ENCODE measurements around the gene ANGPTL7. TPM values are rescaled to one million over a fixed set of nuclear protein-coding genes. Genes with fewer than 3 reads are reported as not detected.

Gene ANGPTL7
- total and polyA plus RNA-seq, 2 of the 8 experiments (the other 6 are each of a cell fraction or from before 2014, with no cell fraction given), result not detected

DNA sequence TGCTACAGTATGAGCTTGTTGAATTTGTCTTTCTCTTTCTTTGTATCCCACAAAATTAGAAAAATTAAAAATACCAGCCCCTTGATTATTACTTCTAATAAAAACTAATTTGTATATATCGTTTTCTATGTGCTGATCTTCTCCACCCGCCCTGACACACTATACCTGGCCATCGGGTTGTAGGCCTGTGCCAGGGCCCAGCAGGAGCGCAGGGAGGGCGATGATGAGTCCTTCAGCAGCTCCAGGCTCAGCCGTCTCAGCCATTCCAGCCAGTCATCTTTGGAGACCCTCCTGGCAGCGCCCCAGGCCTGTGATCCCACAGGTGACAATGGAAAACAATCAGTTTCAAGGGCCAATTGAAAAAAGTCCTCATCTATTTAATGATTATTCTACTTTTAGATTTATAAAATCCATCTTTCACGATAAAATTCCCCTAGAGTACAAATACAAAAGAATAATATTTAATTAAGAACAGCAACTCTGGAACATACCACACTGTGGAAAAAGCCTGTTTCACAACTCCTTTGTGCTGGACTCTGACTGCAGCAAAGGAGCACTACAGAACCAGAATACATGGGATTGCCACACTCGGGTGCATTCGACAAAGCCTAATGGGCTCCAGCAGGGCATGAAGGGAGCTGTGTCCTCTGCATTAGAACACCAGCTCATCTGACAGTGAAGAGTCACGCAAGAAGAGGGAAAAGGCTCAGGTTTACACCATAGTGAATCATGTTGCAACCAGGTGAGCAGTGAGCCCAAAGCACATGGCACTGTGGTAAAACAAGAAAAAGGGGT, 15.4 kb downstream of the ANGPTL7 start (continued):
- TF ChIP-seq, protein P1, sequence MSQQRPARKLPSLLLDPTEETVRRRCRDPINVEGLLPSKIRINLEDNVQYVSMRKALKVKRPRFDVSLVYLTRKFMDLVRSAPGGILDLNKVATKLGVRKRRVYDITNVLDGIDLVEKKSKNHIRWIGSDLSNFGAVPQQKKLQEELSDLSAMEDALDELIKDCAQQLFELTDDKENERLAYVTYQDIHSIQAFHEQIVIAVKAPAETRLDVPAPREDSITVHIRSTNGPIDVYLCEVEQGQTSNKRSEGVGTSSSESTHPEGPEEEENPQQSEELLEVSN (IDR thresholded peaks at IDR 0.05), result no peak
- TF ChIP-seq YY1 (IDR thresholded peaks at IDR 0.05; ENCODE audit: low read depth, low read length) (no peak), ZNF274 (IDR thresholded peaks at IDR 0.05; ENCODE audit: borderline replicate concordance, extremely low read depth, low read length) (no peak), KDM5A (IDR thresholded peaks at IDR 0.05; ENCODE audit: low read length) (no peak)

Data from H1 (cell line).